Thyroid gland (tissue), 4 donors: ENCODE results near the gene AKR1C8. TPM values are rescaled to one million over a fixed set of nuclear protein-coding genes. Genes with fewer than 3 reads are reported as not detected.

Experiments
- DNase-seq, 2 donors: peaks; one replicate each; pipeline ENCODE4 v3.0.0-alpha.2; 2019
- H3K27ac ChIP-seq, 3 donors: fragments of 200-600 bp; sonication (generic); 1 replicate in 2 of 3; 2 replicates in 1 of 3; pipeline ENCODE4 v1.5.1; 2016 to 2019; ENCODE audit warnings: mild to moderate bottlenecking in 1 of 3, moderate library complexity in 1 of 3
- H3K27me3 ChIP-seq: fragments of 200-600 bp; sonication (generic); one replicate; pipeline ENCODE4 v1.5.1; 2019
- H3K36me3 ChIP-seq, 2 donors: fragments of 200-600 bp; sonication (generic); one replicate each; pipeline ENCODE4 v1.5.1; 2016 to 2019
- H3K4me1 ChIP-seq, 2 donors: fragments of 200-600 bp; sonication (generic); one replicate each; pipeline ENCODE4 v1.5.1; 2017 to 2019
- H3K4me3 ChIP-seq, 3 donors: fragments of 200-600 bp; sonication (generic); replicated peaks in 1 of 3; 1 replicate in 2 of 3; 2 replicates in 1 of 3; pipeline ENCODE4 v1.5.1; 2016; ENCODE audit warnings: mild to moderate bottlenecking in 1 of 3
- H3K9me3 ChIP-seq: fragments of 200-600 bp; sonication (generic); one replicate; pipeline ENCODE4 v1.5.1; 2017
- CTCF ChIP-seq, 6 experiments: fragments of 200-600 bp in 3 of 6; fragments of 450-650 bp in 3 of 6; sonication (generic) in 3 of 6; IDR thresholded peaks; one replicate each; pipeline ENCODE4 v1.5.1; 2016 to 2019; ENCODE audit warnings: antibody characterized with exemption in 6 of 6, mild to moderate bottlenecking in 2 of 6, inconsistent platforms in 1 of 6, moderate library complexity in 1 of 6
- POLR2A ChIP-seq, 2 donors: fragments of 450-650 bp; IDR thresholded peaks; one replicate each; pipeline ENCODE4 v1.6.1; 2017; ENCODE audit warnings: antibody characterized with exemption in 2 of 2, mild to moderate bottlenecking in 2 of 2, moderate library complexity in 1 of 2
- WGBS, 2 donors: methylation state at CpG; one replicate each; pipeline ENCODE4 v1.1.5; 2017; 5-methylcytosine and 5-hydroxymethylcytosine counted together
- intact Hi-C: fragments of 100-400 bp; cut with DNase I; formaldehyde crosslinking; loops from one replicate; pipeline ENCODE4 v1.15.1; 2023
- total RNA-seq, 4 donors: library from RNA; depleted of rRNA; stranded (reverse); fragments of >200 nt; gene quantifications; one replicate each; pipeline ENCODE4 v1.2.3, GENCODE V29; 2016

AKR1C8 gene
- total RNA-seq, 4 donors from 2014 or later = not detected

- TF ChIP-seq POLR2A (IDR thresholded peaks at IDR 0.05) = no peak
- TF ChIP-seq CTCF (IDR thresholded peaks at IDR 0.05) = no peak
- H3K4me3 ChIP-seq = no peak overlapping the region
- 9 to 19% methylated on average over 1 of the region's 1 CpG for WGBS, 2 donors
- no peak overlapping the region for H3K27ac ChIP-seq
- intact Hi-C loops = no loop called here
- H3K9me3 ChIP-seq = no peaks in the 10 kb centered on the region
- no peak for DNase-seq
- H3K36me3 ChIP-seq = no peaks in the 10 kb centered on the region
- H3K4me1 ChIP-seq = no peaks in the 10 kb centered on the region
- H3K27me3 ChIP-seq = no peaks in the 10 kb centered on the region
These were observed 19.2 kb downstream of the AKR1C8 start for GRCh38 chr10:5165738-5166137.

- Histone ChIP-seq H3K27me3 (no peaks in the 10 kb centered on the region), H3K9me3 (no peaks in the 10 kb centered on the region), H3K27ac (no peak overlapping the region), H3K4me1 (no peaks in the 10 kb centered on the region), H3K4me3 (no peak overlapping the region), H3K36me3 (no peaks in the 10 kb centered on the region)
- DNase-seq = no peak
- TF ChIP-seq CTCF (IDR thresholded peaks at IDR 0.05) = no peak
- no peak for TF ChIP-seq POLR2A (IDR thresholded peaks at IDR 0.05)
- WGBS, 2 donors = 76 to 77% methylated on average over 2 of the region's 2 CpGs
- intact Hi-C loops = no loop called here
These were observed 21.5 kb downstream of the AKR1C8 start for GRCh38 chr10:5163487-5163886.

GRCh38 chr10:5159126-5159525, 25.8 kb downstream of the AKR1C8 start:
- TF ChIP-seq CTCF (IDR thresholded peaks at IDR 0.05) = no peak
- TF ChIP-seq POLR2A (IDR thresholded peaks at IDR 0.05) = no peak
- no peak for DNase-seq
- Histone ChIP-seq H3K36me3 (no peaks in the 10 kb centered on the region), H3K4me1 (no peaks in the 10 kb centered on the region), H3K27me3 (no peaks in the 10 kb centered on the region), H3K27ac (no peak overlapping the region), H3K4me3 (no peak overlapping the region), H3K9me3 (no peaks in the 10 kb centered on the region)
- WGBS, 2 donors = 75 to 81% methylated on average over 6 of the region's 6 CpGs
- intact Hi-C loops = no loop called here

GRCh38 chr10:5157501-5157900, 27.4 kb downstream of the AKR1C8 start:
- H3K4me1 ChIP-seq = no peaks in the 10 kb centered on the region
- no peak for TF ChIP-seq POLR2A (IDR thresholded peaks at IDR 0.05)
- TF ChIP-seq CTCF (IDR thresholded peaks at IDR 0.05) = no peak
- intact Hi-C loops = no loop called here
- DNase-seq = no peak
- H3K4me3 ChIP-seq = no peak overlapping the region
- no peaks in the 10 kb centered on the region for H3K36me3 ChIP-seq
- no peak overlapping the region for H3K27ac ChIP-seq
- 83 to 92% methylated on average over 10 of the region's 10 CpGs for WGBS, 2 donors
- H3K27me3 ChIP-seq = no peaks in the 10 kb centered on the region
- no peaks in the 10 kb centered on the region for H3K9me3 ChIP-seq

GRCh38 chr10:5155951-5156350, 29.0 kb downstream of the AKR1C8 start:
- intact Hi-C loops = no loop called here
- Histone ChIP-seq H3K27me3 (no peaks in the 10 kb centered on the region), H3K9me3 (no peaks in the 10 kb centered on the region), H3K4me1 (no peaks in the 10 kb centered on the region), H3K27ac (no peak overlapping the region), H3K4me3 (no peak overlapping the region), H3K36me3 (no peaks in the 10 kb centered on the region)
- WGBS, 2 donors = 55 to 60% methylated on average over 1 of the region's 1 CpG
- no peak for DNase-seq
- TF ChIP-seq CTCF (IDR thresholded peaks at IDR 0.05) = no peak
- no peak for TF ChIP-seq POLR2A (IDR thresholded peaks at IDR 0.05)
